GM08714 (cell line): ENCODE data around the gene KTN1.

Experiments used
- H3K4me3 ChIP-seq: fragments of 200-500 bp; sonication (Bioruptor generic); 2 replicates; pipeline ENCODE4 v1.5.1; 2014; ENCODE audit warnings: mild to moderate bottlenecking, low read length, inconsistent platforms
- ZNF274 ChIP-seq: IDR thresholded peaks from 2 replicates; pipeline ENCODE4 v1.6.1; 2012; ENCODE audit warnings: mild to moderate bottlenecking, low read depth, low read length

The KTN1 gene

GRCh38 chr14:55579724-55580469 lies at the start of gene KTN1:
Gene KTN1, plus strand, starts transcription at chr14:55580207. Its CDS starts 31,842 bp downstream, at chr14:55612049.
- no peak for TF ChIP-seq ZNF274

GRCh38 chr14:55530464-55530863 lies 49.5 kb upstream of the KTN1 start:
- no peak for TF ChIP-seq ZNF274
- no peak overlapping the region for H3K4me3 ChIP-seq

More at GRCh38 chr14:55579724-55580469, at the start of gene KTN1:
- peak within 1 kb of the TSS; percentile 94 for H3K4me3 ChIP-seq

GRCh38 chr14:55532645-55533344 lies 47.2 kb upstream of the KTN1 start:
- TF ChIP-seq ZNF274, result no peak
- H3K4me3 ChIP-seq, result no peak overlapping the region

- no peak overlapping the region for H3K4me3 ChIP-seq
- TF ChIP-seq ZNF274, result no peak
Measured at GRCh38 chr14:55533960-55534359, 46.0 kb upstream of the KTN1 start.

- H3K4me3 ChIP-seq, result no peak overlapping the region
- TF ChIP-seq ZNF274, result no peak
Measured at GRCh38 chr14:55535516-55536203, 44.3 kb upstream of the KTN1 start.

- no peak for TF ChIP-seq ZNF274
- H3K4me3 ChIP-seq, result no peak overlapping the region
Measured at GRCh38 chr14:55536204-55536708, 43.8 kb upstream of the KTN1 start.

GRCh38 chr14:55537782-55538181 lies 42.2 kb upstream of the KTN1 start:
- no peak overlapping the region for H3K4me3 ChIP-seq
- TF ChIP-seq ZNF274, result no peak

GRCh38 chr14:55539975-55540374 lies 40.0 kb upstream of the KTN1 start:
- no peak for TF ChIP-seq ZNF274
- H3K4me3 ChIP-seq, result no peak overlapping the region

- no peak for TF ChIP-seq ZNF274
- no peak overlapping the region for H3K4me3 ChIP-seq
Measured at GRCh38 chr14:55540847-55541773, 38.9 kb upstream of the KTN1 start.

GRCh38 chr14:55545779-55546178 lies 34.2 kb upstream of the KTN1 start:
- H3K4me3 ChIP-seq, result peak overlapping the region; percentile 22; the same call in 1 of the 2 replicates
- no peak for TF ChIP-seq ZNF274

- H3K4me3 ChIP-seq, result peak overlapping the region; percentile 44; the same call in 1 of the 2 replicates
- no peak for TF ChIP-seq ZNF274
Measured at GRCh38 chr14:55546212-55546874, 33.7 kb upstream of the KTN1 start.

- H3K4me3 ChIP-seq, result peak overlapping the region; percentile 44; the same call in 1 of the 2 replicates
- no peak for TF ChIP-seq ZNF274
Measured at GRCh38 chr14:55547650-55548315, 32.2 kb upstream of the KTN1 start.

GRCh38 chr14:55553791-55554190 lies 26.2 kb upstream of the KTN1 start:
- no peak overlapping the region for H3K4me3 ChIP-seq

More at GRCh38 chr14:55553791-55554190, 26.2 kb upstream of the KTN1 start:
- TF ChIP-seq ZNF274, result no peak
